Stimulated activated CD8-positive, alpha-beta memory T cell treated with anti-CD3 and anti-CD28 coated beads, Interleukin-12 subunit alpha, Interleukin-12 subunit beta, amount 100 ng/mL, for 4 hours (primary cell): ENCODE measurements around the gene NHLRC1.

Experiments
- DNase-seq: peaks from one replicate; pipeline ENCODE4 v3.0.0-alpha.2; 2020; ENCODE audit warnings: low read depth

Gene NHLRC1

DNA sequence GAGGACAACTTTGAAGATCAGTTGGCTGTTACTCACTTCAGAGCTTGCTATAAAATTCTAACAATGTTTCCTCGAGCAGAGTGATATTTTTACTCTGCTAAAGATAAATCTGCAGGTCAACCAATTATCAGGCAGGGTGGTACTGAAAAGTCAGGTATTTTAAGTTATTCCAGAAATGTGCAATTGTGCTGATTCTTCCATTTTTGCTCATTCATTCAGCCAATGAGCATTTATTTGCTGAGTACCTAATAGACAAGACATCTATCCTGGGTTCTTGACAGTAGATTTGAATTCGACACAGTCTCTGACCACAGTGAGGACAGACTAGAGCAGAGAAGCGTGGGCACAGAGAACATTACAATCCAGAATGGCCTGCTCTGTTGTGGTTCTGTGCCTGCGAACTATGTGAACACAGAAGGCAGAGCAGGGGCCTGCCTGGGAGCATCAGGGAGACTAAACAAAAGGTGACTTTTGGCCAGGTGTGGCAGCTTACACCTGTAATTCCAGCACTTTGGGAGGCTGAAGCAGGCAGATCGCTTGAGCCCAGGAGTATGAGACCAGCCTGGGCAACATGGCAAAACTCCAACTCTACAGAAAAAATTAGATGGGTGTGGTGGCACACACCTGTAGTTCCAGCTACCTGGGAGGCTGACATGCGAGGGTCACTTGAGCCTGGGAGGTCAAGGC is 17.6 kb upstream of the NHLRC1 start:
- no peak for DNase-seq

DNA sequence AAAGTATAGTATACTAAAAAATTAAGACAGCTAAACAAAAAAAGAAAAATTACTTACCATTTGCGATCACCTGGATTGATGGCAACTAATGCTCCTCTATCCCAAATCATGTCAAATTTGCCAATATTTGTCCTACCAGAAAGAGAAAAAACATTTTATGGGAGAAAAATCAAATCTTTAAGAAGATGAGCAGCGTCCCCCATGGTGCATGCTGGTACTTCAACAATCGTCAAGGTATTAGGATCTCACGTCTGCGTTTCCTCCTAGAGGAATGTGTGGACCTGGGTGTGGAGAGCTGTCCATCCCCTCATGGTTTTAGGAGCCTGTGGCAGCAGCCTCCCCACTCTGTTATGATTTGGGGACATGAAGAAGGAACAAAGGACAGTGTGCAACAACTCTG is 16.4 kb upstream of the NHLRC1 start:
- no peak for DNase-seq

DNA sequence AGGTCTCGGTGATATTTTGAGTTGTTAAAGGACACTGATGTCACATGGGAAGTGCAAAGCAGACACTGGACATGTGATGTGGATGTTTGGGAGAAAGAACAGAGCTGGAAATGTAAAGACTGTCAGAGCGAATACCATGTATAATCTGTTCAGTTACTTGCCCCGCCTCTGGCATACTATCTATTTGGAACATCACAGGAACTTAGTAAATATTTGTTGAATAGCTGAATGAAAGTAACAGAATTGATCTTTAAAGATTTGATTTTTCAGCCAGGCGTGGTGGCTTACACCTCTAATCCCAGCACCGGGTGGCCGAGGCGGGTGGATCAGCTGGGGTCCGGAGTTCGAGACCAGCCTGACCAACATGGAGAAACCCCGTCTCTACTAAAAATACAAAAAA is 13.8 kb upstream of the NHLRC1 start:
- no peak for DNase-seq

DNA sequence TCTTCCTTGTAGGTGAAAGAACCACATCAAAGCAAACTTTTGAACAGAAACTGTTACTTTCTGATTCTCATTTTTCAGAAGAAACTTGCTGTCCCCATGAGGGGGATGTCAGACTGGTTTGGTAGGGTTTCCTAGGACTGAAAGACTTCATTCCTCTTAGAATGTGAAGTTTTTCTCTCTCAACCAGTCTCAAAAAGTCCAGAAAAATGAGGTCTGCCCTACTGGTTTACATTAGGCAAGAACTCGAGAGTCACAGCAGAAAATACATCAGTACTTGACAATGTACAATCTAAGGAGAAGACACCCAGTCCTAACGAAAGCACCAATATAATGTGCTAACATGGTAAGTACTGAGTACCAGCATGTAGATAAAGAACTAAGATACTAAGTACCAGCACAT is 12.7 kb upstream of the NHLRC1 start:
- DNase-seq = no peak

DNA sequence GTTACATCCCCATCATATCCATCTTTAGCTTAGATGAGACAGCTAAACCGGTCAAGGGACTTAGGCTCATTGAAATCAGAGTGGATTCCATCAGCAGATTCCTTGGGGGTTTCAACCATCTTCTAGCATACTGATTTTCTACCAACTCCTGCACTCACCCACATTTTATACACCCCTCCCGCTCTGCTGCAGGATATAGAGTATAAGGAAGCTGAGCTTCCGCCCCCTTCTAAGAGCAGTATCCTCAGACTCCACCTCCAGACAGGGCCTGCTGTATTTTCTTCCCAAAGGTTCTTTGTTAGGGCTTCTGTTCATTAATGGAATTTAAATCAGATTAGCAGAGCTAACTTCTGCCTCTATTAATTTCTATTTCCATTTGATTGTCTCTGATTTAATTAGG is 9.9 kb upstream of the NHLRC1 start:
- DNase-seq = no peak

DNA sequence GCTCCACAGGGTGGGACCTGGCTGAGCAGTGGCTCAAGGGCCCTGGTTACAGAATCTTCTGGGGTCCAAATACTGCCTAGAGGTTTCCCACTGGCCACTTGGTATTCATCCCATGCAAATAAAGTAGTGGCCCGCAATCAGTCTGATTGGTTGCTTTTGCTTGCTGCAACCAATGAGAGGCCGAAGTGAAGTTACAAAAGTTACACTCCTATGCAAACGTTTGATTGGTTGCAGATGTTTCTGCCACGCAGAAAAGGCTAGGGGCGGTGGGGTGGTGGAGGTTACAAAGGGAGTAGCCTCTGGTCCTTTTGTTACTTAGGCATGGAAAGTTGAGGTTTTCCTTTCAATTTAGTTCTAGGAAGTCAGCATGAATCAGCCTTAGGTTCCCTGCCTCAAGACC is 3.6 kb upstream of the NHLRC1 start:
- no peak for DNase-seq

DNA sequence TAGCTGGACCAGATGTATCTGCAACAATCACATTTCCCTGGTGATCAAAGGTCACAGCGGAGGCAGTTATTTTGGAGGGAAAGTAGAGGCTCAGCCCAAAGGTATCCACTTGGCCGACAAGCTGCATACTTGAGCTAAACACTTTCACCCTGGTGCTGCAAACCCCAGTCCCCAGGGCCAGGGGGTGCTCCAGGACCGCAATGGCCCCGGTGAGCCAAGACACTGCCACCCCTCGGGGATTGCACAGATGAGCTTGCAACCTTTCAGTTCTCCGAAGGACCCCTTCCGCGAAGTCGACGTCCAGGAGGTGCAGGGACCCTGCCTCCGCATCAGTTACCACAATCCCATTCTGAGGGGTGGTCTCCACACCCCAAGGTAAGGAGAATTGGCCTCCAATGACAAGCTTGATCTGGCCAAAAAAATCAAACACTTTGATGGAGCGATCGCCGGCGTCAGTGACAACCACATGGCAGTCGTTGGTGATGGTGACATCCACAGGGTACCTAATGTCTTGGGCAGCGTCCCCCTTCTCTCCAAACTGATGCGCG is 823 bp downstream of the NHLRC1 start:
- no peak for DNase-seq

DNA sequence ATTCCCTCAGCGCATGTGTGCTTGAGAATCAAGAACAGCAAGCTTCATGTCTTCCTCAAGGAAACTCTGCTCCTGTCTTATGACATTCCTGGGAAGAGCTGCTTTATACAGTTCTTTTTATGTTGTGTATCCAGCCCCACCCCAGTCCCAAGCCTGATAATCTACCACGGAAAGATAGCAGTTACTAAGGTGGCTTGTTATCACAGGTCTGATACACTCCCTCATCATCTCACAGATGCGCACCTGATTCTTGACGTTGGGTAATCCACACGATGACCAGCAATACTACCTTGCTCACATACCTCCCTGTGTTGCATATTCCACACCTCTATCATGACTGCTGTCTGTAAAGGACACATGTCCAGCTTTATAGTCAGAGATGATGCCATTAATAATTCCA is 3.2 kb downstream of the NHLRC1 start:
- DNase-seq = no peak

DNA sequence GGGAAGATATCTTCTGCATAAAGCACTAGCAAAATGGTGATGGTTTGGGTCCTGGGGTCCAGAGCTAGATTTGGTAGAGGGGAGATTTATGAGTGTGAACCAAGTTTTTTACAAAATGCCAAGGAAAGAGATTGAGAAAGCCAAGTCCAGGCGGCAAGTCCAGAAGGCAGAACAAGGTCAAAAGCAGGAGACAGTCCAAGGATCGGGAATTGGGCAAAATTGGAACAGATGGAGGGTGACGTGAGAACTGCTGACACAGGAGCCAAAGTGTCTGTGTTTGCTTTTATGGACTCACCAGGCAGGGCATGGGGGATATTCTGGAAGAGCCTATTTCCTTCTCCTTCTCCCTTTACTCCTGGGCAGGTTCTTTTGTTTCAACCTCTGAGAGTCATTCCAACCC is 4.1 kb downstream of the NHLRC1 start:
- DNase-seq = no peak

DNA sequence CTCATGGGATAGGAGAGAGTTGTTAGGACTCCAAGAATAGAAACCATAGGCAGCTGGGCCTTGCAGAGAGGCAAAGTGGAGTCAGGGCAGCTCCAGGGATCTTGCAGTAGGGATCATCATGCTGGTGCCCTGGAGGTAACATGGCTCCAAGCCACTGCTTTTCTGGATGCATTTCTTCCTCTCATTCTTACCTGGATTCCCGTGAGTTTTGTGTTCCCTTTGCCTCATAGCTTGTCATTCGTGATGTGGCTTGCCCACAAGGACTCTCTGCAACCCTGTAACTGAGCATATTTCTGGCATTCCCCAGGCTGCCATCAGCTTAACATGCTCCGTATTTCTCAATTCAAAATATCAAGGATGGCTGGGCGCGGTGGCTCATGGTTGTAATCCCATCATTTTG is 5.3 kb downstream of the NHLRC1 start:
- no peak for DNase-seq

DNA sequence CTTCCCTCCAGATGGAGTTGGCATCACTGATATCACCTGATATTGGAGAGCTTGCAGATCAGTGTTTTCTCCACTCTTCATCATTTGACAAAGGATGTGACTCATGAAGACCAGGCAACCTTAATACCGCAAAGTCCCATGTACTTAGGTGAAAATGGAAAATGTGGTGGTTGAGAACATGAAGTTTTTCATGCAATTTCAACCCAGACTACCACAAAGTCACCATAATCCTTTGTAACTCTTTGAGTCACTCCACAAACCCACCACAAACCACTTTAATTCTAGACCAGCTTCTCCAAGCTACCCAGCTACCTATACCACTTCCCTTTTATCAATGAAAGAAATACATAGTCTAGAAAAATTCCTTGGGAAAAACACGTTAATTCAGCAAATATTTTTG is 7.1 kb downstream of the NHLRC1 start:
- no peak for DNase-seq

DNA sequence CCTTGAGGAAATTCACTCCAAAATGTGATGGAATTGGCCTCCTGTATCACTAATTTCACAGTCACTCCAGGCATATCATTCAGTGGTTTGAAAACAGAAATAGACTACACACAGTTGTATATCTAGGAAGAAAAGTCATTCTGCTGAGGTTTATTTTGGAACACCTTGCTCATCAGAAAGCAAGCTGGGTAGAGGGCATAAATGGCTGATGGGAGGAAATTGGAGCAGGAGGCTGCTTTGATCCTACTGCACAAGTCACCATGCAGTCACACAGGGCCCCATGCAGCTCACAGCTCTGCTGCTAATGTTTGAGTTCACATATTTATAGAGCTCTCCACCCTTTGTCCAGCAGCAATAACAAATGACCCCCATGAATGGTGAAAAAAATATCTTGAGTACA is 12.3 kb downstream of the NHLRC1 start:
- DNase-seq = no peak

DNA sequence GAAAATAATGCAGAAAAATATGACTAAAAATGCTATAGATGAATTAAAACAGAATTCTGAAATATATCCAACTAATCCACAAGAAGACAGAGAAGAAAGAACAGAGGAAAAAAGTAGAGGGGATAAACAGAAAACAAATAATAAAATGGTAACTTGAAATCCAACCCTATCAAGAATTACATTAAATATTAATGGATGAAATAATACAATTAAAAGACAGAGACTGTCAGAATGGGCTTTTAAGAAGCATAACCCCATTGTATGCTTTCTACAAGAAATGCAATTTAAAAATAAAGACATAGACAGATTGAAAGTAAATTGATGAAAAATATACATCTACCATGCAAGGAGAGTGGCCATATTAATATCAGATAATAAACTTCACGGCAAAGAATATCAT is 15.4 kb downstream of the NHLRC1 start:
- no peak for DNase-seq

DNA sequence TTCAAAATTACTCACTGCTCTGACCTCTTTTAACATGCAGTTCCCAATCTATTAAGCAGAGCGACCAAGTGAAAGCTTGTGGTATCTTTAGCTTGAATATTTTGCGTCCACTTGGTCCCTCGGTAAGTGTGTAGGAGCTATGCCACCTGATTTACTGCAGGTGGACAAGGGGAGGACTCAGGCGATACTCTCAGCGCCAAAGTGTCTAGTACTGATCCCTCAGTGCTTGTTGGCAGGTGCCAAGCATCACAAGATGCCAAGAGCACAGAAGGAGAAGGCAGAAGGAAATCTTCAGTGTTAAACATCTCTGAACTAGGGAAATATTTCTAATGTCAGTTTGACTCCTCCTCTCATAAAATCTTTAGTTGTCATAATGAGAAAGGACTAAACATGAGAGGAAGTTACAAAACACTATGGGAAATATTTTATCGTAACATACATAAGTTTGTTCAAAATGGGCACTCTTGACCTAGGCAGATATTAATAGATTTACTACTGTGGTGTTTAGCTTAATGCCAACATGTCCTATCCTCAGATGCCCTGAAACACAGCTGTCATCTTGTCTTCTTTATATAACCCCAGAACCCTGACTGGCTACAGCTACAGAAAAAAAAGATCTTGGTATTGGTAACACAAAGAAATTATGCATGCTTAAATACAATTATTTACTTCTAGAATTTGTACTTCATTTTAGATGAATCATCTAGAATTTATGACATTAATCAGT is 19.5 kb downstream of the NHLRC1 start:
- no peak for DNase-seq

DNA sequence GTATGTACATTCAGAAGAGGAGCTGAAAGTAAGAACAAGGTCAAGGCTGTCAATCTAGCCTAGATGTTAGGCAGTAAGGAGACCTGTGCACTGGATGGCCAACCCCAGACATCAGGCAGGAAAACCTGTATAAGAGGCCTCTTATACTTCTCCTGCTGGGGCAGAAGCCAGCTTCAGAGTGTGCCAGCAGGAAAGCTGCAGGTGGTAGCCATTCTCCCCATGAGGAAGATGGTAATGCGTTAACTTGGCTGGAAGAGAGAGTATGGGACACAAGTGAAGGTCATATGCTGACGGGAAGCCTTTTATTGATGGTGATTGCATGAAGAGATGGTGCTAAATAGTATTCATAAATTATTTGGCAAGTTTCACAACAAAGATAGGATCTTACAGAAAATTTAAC is 20.6 kb downstream of the NHLRC1 start:
- DNase-seq = no peak

DNA sequence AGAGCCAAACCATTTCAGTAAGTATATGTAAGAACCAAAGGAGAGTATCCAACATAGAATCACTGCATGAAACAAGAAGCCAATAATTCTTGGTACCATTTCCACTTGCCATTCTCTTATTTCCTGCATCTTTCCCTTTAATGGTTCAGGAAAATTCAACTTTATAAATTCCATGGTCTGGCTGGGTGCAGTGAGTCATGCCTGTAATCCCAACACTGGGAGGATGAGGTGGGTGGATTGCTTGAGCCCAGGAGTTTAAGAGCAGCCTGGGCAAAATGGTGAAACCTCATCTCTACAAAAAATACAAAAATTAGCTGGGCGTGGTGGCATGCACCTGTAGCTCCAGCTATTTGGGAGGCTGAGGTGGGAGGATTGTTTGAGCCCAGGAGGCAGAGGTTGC is 21.2 kb downstream of the NHLRC1 start:
- DNase-seq = no peak

DNA sequence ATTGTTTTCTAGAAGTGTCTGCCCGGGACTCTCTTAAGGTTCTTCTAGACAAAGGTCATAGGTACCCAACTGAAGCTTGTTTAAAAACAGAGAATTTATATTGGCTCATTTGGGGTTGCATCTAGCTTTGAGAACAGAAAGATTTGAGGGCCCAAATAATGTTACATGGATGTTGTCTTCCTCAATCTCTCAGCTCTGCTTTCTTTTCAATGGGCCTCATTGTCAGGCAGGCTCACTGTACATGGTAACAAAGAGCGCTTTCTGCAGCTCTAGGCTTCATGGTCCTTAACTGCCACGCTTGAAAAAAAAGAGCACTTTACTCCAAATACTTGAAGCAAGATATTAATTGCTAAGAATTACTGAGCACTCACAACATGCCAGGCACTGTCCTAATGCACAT is 22.2 kb downstream of the NHLRC1 start:
- no peak for DNase-seq

DNA sequence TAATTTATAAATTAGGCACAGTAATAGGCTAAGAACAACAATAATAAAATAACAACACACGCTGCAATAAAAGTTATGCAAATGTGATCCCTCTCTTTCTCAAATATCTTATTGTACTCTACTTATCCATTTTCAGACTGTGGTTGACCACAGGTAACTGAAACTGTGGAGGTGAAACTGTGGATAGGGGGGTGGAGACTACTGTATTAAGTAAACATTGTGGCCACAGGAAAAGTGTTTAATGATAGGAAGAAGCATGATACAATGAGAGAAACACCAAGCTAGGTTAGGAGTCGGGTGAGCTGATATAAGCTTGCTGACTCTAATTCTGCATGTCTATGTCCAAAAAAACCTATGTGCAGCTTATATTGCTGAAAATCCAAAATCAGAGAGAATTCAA is 23.0 kb downstream of the NHLRC1 start:
- no peak for DNase-seq

DNA sequence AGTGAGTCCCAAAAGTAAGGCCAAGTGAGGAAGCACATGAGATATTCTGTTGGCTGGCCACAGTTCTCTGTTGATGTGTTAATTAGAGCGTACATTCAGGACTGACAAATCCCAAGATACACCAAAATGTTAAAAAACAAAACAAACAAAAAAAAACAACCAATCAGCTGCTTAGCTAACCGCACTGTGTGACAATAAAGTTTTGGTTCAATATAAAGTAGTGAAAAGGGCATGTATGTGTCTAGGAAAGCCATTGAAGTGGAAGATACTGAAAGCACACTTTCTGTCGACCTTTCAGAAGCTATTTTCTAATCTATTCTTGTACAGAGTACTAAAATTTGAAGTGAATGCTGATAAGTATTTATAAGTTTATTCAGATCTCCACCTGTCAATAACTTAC is 26.1 kb downstream of the NHLRC1 start:
- DNase-seq = no peak

DNA sequence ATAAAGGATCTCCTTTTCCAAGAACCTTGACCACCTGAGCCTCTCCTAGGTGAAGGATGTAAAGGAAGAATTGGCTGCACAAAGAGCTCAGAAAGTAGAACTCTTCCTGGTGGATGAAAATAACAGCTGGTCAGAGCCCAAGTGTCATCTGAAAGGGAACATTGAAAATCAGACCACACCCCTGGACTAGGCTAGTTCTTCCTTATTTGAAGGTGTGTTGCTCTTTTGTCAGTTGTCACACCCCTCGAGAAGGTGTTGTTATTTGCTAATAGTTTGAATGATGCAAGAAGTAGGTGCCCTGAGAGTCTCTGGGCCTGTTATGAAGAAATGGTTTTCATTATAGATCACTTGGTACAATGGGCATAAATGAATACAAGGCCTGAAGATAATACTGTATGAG is 31.1 kb downstream of the NHLRC1 start:
- DNase-seq = no peak

DNA sequence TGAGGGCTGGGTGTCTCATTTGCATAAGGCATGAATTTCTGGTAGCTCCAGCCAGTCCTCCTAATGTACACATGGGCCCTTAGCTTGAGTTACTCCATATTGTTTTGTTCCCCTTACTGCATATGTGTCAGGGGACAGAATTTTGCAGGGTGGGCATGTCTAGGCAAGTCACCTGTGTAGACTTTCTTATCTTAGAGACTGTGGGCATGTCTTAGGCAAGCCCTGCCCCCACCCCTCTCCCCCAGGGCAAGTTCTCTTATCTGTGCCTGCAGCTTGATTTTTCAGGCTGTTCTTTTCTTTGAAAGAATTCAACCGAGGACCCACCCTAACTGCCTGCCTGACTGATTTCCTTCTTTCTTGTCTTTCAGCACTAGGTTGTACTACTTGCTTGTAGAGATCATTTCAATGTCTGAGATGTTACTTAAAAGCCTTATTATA is 32.1 kb downstream of the NHLRC1 start:
- DNase-seq = no peak

DNA sequence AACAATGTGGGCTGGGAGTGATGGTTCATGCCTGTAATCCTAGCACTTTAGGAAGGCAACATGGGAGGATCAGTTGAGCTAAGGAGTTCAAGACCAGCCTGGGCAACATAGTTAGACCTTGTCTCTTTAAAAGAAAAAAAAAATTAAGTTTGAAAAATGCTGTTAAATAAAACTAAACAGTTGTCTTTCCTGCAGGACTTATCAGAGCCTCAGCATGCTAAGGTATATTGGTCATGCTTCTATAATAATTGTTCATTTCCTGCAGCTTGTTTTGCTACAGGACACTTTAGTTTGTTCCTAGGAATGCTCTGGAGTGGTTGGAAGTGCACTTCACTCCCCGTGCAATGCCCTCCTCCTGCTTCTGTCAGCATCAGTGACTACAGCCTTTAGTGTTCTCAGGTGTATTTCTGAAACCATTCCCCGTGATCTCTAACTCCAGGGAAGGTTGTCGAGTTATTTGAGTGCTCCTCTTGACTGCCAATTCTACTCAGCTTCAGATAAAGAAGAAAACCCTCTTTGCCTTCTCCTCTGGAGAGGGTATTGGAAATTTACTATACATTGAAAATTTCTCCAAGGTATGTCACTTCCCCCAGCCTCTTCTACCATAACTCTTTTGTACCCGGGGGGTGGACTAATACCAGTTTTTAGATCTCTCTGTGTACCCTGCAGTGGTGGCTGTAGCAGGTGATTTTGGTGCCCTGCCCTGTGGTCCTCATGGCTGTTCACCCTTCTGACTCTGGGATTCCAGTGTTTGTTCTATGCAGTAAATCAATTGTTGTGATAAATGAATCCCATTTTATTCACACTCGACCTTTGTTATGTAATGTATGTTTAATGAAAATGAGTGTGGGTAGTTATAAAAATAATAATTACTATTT is 33.8 kb downstream of the NHLRC1 start:
- DNase-seq = no peak
